ENCODE measurements around the gene FNDC3B.

- TF ChIP-seq, protein P1, sequence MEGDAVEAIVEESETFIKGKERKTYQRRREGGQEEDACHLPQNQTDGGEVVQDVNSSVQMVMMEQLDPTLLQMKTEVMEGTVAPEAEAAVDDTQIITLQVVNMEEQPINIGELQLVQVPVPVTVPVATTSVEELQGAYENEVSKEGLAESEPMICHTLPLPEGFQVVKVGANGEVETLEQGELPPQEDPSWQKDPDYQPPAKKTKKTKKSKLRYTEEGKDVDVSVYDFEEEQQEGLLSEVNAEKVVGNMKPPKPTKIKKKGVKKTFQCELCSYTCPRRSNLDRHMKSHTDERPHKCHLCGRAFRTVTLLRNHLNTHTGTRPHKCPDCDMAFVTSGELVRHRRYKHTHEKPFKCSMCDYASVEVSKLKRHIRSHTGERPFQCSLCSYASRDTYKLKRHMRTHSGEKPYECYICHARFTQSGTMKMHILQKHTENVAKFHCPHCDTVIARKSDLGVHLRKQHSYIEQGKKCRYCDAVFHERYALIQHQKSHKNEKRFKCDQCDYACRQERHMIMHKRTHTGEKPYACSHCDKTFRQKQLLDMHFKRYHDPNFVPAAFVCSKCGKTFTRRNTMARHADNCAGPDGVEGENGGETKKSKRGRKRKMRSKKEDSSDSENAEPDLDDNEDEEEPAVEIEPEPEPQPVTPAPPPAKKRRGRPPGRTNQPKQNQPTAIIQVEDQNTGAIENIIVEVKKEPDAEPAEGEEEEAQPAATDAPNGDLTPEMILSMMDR (IDR thresholded peaks at IDR 0.05; ENCODE audit: low read depth, low read length): no peak
- TF ChIP-seq POLR2A (IDR thresholded peaks at IDR 0.05; ENCODE audit: extremely low read depth, insufficient read length) (no peak), MYC (IDR thresholded peaks at IDR 0.05; ENCODE audit: low read depth, low read length) (no peak), MAX (IDR thresholded peaks at IDR 0.05; ENCODE audit: low read depth, low read length) (no peak)
Observed at GRCh38 chr3:172078721-172079120, 39.3 kb downstream of the FNDC3B start.
